SK-N-MC (cell line): ENCODE results near the gene STK17B.

Source experiments
- DNase-seq: peaks from one replicate; pipeline ENCODE4 v3.0.0-alpha.2; 2011; ENCODE audit warnings: low read depth, low spot score
- H3K27ac ChIP-seq: fragments of 200-600 bp; sonication (generic); 2 replicates; pipeline ENCODE4 v1.5.1; 2016; ENCODE audit warnings: mixed run types
- H3K36me3 ChIP-seq: fragments of 200-600 bp; sonication (generic); 2 replicates; pipeline ENCODE4 v1.6.1; 2017; ENCODE audit warnings: antibody characterized with exemption, low read length, mixed read lengths; ENCODE audit not compliant: insufficient read depth
- H3K4me3 ChIP-seq: fragments of 200-600 bp; sonication (generic); 2 replicates; pipeline ENCODE4 v1.5.1; 2016
- H3K9ac ChIP-seq: fragments of 200-600 bp; sonication (generic); 2 replicates; pipeline ENCODE4 v1.8.0; 2017; ENCODE audit warnings: mixed run types, mixed read lengths; ENCODE audit not compliant: insufficient read length
- H3K9me3 ChIP-seq: fragments of 200-600 bp; sonication (generic); 2 replicates; pipeline ENCODE4 v1.6.1; 2017; ENCODE audit warnings: low read depth, mild to moderate bottlenecking, antibody characterized with exemption, low read length, moderate library complexity, mixed read lengths
- EZH2 ChIP-seq: fragments of 200-600 bp; sonication (generic); IDR thresholded peaks from one replicate; pipeline ENCODE4 v1.6.1; 2017; ENCODE audit warnings: antibody characterized with exemption
- FOXP2 ChIP-seq: optimal IDR thresholded peaks from 2 replicates; pipeline ENCODE3; 2011; ENCODE audit warnings: mild to moderate bottlenecking, moderate library complexity; ENCODE audit not compliant: insufficient read depth; ENCODE audit errors: extremely low read length, control extremely low read depth
- POLR2AphosphoS5 ChIP-seq: IDR thresholded peaks from 2 replicates; pipeline ENCODE4 v1.6.1; 2012; ENCODE audit warnings: mild to moderate bottlenecking, low read depth, low read length, borderline replicate concordance

The STK17B gene

GRCh38 chr2:196159221-196159892, 12.0 kb downstream of the STK17B start:
- DNase-seq: no peak
- no peak for TF ChIP-seq POLR2AphosphoS5
- no peak for TF ChIP-seq FOXP2
- TF ChIP-seq EZH2: no peak
- Histone ChIP-seq H3K9ac (no peak overlapping the region), H3K4me3 (peak overlapping the region; percentile 60), H3K9me3 (no peaks in the 10 kb centered on the region), H3K27ac (peak overlapping the region; percentile 92), H3K36me3 (peaks cover 44% of the 10 kb centered on the region)

- peaks cover 49% of the 10 kb centered on the region for H3K36me3 ChIP-seq
- no peak for DNase-seq
- H3K4me3 ChIP-seq: no peak overlapping the region
- TF ChIP-seq EZH2 (no peak), POLR2AphosphoS5 (no peak)
- no peak overlapping the region for H3K9ac ChIP-seq
- H3K9me3 ChIP-seq: no peaks in the 10 kb centered on the region
- 0 out of 2 replicates have a peak overlapping the region, but pooled peaks have one; percentile 4 for H3K27ac ChIP-seq
Observed at GRCh38 chr2:196155575-196155974, 15.8 kb downstream of the STK17B start.

GRCh38 chr2:196153480-196153879, 17.9 kb downstream of the STK17B start:
- Histone ChIP-seq H3K36me3 (peaks cover 44% of the 10 kb centered on the region), H3K4me3 (no peak overlapping the region), H3K9ac (no peak overlapping the region), H3K27ac (no peak overlapping the region), H3K9me3 (no peaks in the 10 kb centered on the region)
- TF ChIP-seq FOXP2: no peak
- TF ChIP-seq EZH2: no peak
- TF ChIP-seq POLR2AphosphoS5: no peak
- no peak for DNase-seq

- no peak for DNase-seq
- H3K36me3 ChIP-seq: peaks cover 47% of the 10 kb centered on the region
Observed at GRCh38 chr2:196149948-196150347, 21.4 kb downstream of the STK17B start.

GRCh38 chr2:196148736-196149135, 22.6 kb downstream of the STK17B start:
- Histone ChIP-seq H3K36me3 (peaks cover 42% of the 10 kb centered on the region), H3K9me3 (no peaks in the 10 kb centered on the region), H3K4me3 (no peak overlapping the region), H3K27ac (no peak overlapping the region), H3K9ac (no peak overlapping the region)
- no peak for DNase-seq
- TF ChIP-seq EZH2: no peak
- TF ChIP-seq POLR2AphosphoS5: no peak
- TF ChIP-seq FOXP2: no peak

More at GRCh38 chr2:196149948-196150347, 21.4 kb downstream of the STK17B start:
- Histone ChIP-seq H3K9ac (no peak overlapping the region), H3K9me3 (no peaks in the 10 kb centered on the region), H3K27ac (no peak overlapping the region), H3K4me3 (no peak overlapping the region)
- TF ChIP-seq POLR2AphosphoS5 (no peak), EZH2 (no peak), FOXP2 (no peak)

GRCh38 chr2:196145256-196145655, 26.1 kb downstream of the STK17B start:
- Histone ChIP-seq H3K36me3 (peaks cover 57% of the 10 kb centered on the region), H3K27ac (no peak overlapping the region), H3K9ac (no peak overlapping the region), H3K4me3 (no peak overlapping the region), H3K9me3 (no peaks in the 10 kb centered on the region)
- DNase-seq: no peak
- no peak for TF ChIP-seq FOXP2

- peaks cover 63% of the 10 kb centered on the region for H3K36me3 ChIP-seq
- no peaks in the 10 kb centered on the region for H3K9me3 ChIP-seq
- no peak for DNase-seq
- H3K27ac ChIP-seq: no peak overlapping the region
- H3K9ac ChIP-seq: no peak overlapping the region
- H3K4me3 ChIP-seq: no peak overlapping the region
- TF ChIP-seq EZH2 (no peak), POLR2AphosphoS5 (no peak), FOXP2 (no peak)
Observed at GRCh38 chr2:196144513-196145126, 26.8 kb downstream of the STK17B start.

- DNase-seq: no peak
- Histone ChIP-seq H3K27ac (no peak overlapping the region), H3K36me3 (peaks cover 69% of the 10 kb centered on the region), H3K9ac (no peak overlapping the region), H3K9me3 (no peaks in the 10 kb centered on the region), H3K4me3 (no peak overlapping the region)
- TF ChIP-seq FOXP2 (no peak), EZH2 (no peak), POLR2AphosphoS5 (no peak)
Observed at GRCh38 chr2:196143730-196144131, 27.6 kb downstream of the STK17B start.
